HepG2 (cell line): Measurements from ENCODE around the gene TCF12. TPM values are rescaled to one million over a fixed set of nuclear protein-coding genes. Genes with fewer than 3 reads are reported as not detected.

Experiments
- NR2F6 ChIP-seq, 2 experiments: IDR thresholded peaks; 2 replicates each; pipeline ENCODE4 v1.6.1; 2016; ENCODE audit warnings: antibody characterized with exemption in 1 of 2, mild to moderate bottlenecking in 1 of 2
- SKIL ChIP-seq: sonication (generic); formaldehyde crosslinking; IDR thresholded peaks from 2 replicates; pipeline ENCODE4 v1.8.0; 2022; ENCODE audit warnings: missing genetic modification reagents, mild to moderate bottlenecking, moderate library complexity, borderline replicate concordance
- SMYD3 ChIP-seq: sonication (generic); formaldehyde crosslinking; IDR thresholded peaks from 2 replicates; pipeline ENCODE4 v1.8.1; 2023; ENCODE audit warnings: mild to moderate bottlenecking, missing genetic modification reagents
- UBTF ChIP-seq: sonication (generic); formaldehyde crosslinking; IDR thresholded peaks from 2 replicates; pipeline ENCODE4 v1.4.0; 2020; ENCODE audit warnings: mild to moderate bottlenecking, missing genetic modification reagents
- ZBTB26 ChIP-seq: IDR thresholded peaks from 2 replicates; pipeline ENCODE4 v1.6.1; 2016; ENCODE audit warnings: missing compliant biosample characterization, missing genetic modification reagents, borderline replicate concordance
- ZBTB40 ChIP-seq, 2 experiments: fragments of 450-650 bp in 1 of 2; sonication (generic) in 1 of 2; formaldehyde crosslinking in 1 of 2; IDR thresholded peaks; 2 replicates each; pipeline versions ENCODE4 v1.6.1 to v1.8.0; 2016 to 2022; ENCODE audit warnings: antibody characterized with exemption in 1 of 2, mild to moderate bottlenecking in 1 of 2, missing genetic modification reagents in 1 of 2
- ZC3H13 ChIP-seq: sonication (generic); formaldehyde crosslinking; IDR thresholded peaks from 2 replicates; pipeline ENCODE4 v1.8.1; 2023; ENCODE audit warnings: mild to moderate bottlenecking, missing genetic modification reagents, moderate library complexity
- polyA plus RNA-seq, 8 experiments: library from polyadenylated mRNA; depleted of rRNA in 3 of 8; stranded (reverse) in 7 of 8; unstranded in 1 of 8; fragments of >200 nt; fragmentation: Illumina TruSeq in 4 of 8; extraction: Trizol in 4 of 8; gene quantifications; 2 replicates each; pipeline versions ENCODE4 v1.2.1 to v1.2.3, GENCODE V29; 2011 to 2016; ENCODE audit warnings: low read depth in 4 of 8, missing spikeins in 1 of 8, mixed read lengths in 1 of 8; ENCODE audit not compliant: insufficient read depth in 1 of 8
- total RNA-seq, 5 experiments: library from RNA; depleted of rRNA; stranded (reverse); fragments of >200 nt; fragmentation: Illumina TruSeq; extraction: Trizol; gene quantifications; 2 replicates each; pipeline ENCODE4 v1.2.3, GENCODE V29; 2016; ENCODE audit warnings: low read depth in 1 of 5

TCF12 gene
- total and polyA plus RNA-seq, 2 of the 13 experiments (the other 11 are each of a cell fraction or from before 2014, with no cell fraction given): 48.6 to 51.1 TPM

GRCh38 chr15:57248074-57248473 lies 329.6 kb downstream of the TCF12 start (continued):
- no peak for TF ChIP-seq ZBTB40 (IDR thresholded peaks at IDR 0.05)
- TF ChIP-seq ZBTB40 (CRISPR knock-in tag; IDR thresholded peaks at IDR 0.05): no peak
- no peak for TF ChIP-seq UBTF (CRISPR knock-in tag)
- TF ChIP-seq SMYD3 (CRISPR knock-in tag): no peak
- TF ChIP-seq SKIL (CRISPR knock-in tag): no peak
- TF ChIP-seq NR2F6 (IDR thresholded peaks at IDR 0.05): no peak
- no peak for TF ChIP-seq NR2F6 (CRISPR knock-in tag; IDR thresholded peaks at IDR 0.05)
- no peak for TF ChIP-seq ZBTB26
- no peak for TF ChIP-seq ZC3H13 (CRISPR knock-in tag)
